AML-193 (cell line): ENCODE measurements around the gene IGF2BP1.
"Not testable (repeated sequence)": the region's sequence is repeated elsewhere in the genome, so short reads cannot be mapped to it uniquely, and the experiment has no call there.

ENCODE experiments used
- DNase-seq, 2 experiments: peaks; one replicate each; lab custom pipeline; 2025; lab: John Stamatoyannopoulos, UW

IGF2BP1 gene

DNA sequence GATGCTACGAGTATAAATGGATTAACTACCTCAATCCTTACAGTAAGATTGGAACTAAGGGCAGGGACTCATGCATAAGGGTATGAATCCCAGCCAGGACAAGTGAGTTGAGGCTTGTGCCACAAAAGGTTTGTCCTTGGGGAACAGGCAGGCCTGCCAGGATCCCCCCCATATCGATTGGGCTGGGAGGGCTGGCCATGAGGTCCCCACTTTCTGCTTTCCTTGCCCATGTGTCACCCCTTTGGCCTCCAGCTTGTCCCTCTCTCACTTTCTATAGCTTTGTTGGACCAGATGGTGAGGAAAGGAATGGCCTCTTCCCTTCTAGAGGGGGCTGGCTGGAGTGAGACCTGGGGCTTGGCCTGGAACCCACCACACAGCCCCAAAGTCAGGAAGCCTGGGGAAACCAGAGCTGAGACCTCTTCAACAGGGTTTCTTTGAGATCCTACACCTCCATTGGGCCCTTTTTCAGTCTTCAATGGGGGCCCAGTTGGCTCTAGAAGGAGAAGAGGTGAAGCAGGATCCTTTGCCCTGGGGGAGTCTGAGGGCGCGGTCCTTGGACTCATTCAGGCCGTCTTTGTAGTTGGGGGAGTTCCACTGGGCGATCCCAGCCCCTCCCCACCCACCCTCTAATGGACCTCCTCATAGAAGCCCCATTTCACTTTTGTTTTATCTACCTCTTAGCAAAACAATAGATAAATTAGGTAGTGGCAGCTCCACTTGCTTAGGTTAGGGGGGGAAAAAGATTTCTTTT is 57.3 kb downstream of the IGF2BP1 start:
- DNase-seq = no peak

GRCh38 chr17:49055181-49055927 is 58.2 kb downstream of the IGF2BP1 start:
- no peak for DNase-seq

GRCh38 chr17:49061524-49061943 is 64.3 kb downstream of the IGF2BP1 start:
- DNase-seq = no peak

DNA sequence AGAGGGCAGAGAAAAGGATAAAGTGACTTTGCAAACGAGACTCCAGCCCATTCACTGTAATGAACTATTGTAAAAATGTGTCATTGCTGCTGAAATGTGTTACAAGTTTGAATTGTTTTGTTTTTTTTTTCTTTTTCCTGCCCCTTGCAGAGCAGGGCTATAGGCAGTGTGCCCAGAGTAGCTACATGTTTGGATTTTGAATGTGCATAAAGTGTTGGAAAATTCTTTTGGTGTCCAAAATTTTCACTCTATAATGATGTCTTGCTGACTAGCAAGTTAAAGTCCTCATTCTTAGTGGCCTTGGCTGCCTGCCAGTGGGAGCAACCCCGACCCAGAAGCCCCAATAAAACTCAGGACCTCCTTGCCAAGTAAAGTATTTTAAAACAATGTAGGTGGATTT is 66.5 kb downstream of the IGF2BP1 start:
- DNase-seq = no peak

DNA sequence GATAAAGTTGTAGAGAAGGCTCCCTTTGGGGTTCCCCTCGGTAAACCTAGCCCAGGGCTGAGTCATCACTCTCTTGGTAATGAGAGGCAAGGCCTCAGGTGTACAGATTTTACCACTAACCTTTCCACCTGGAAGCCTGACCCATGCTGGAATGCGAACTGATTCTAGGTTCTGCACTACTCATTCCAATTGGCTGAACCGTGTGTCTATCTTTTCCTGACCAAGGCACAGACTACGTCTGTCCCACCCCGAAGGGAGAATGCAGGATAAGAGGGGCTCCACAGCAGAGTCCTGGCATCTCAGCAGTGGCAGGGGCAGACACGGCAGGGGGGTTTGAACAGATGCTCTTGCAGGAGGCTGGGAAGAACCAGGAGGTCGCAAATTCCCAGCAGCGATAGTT is 70.0 kb downstream of the IGF2BP1 start:
- DNase-seq = no peak

DNA sequence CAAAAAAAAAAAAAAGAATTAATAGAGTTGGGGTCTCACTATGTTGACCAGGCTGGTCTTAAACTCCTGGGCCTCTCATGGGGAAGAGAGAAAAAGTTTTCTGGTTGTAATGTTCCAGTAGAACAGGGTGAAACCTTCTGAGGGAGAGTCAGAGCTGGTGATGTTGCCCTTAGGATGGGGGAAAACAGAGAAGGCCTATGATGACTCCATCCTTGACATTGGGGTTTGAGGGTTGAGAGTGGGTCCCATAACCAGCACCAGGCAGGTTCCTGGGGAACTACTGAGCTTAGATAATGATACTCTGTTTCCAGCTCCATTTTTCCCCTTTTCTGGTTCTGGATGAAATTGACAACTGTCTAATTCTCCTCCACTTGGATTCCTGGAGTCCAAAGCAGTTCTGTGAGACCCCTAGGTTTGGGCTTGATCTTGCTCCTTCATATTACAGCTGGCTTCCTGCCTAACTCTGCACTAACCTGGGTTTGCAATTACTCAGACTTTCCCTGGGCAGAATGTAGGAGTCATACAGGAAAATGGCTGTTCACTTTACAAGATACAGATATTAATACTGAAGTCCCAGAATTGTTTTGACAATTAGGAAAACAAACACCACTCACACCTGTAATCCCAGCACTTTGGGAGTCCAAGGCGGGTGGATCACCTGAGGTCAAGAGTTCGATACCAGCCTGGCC is 72.5 kb downstream of the IGF2BP1 start:
- no peak for DNase-seq

DNA sequence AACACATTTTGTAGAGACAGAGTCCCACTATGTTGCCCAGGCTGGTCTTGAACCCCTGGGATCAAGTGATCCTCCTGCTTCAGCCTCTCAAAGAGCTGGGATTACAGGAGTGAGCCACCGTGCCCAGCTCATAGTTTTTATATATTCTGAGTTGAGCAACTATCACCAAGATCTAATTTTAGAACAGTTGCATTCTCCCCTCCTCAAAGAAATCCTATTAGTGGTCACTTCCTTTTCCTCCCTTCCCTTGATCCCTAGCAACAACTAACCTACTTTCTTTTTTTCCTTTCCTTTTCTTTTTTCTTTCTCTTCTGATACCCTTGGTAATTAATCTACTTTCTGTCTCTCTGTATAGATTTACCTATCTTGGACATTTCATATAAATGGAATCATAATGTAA is 73.9 kb downstream of the IGF2BP1 start:
- DNase-seq = no peak

- no peak for DNase-seq
Observed at GRCh38 chr17:49074851-49075540, 77.8 kb downstream of the IGF2BP1 start.

DNA sequence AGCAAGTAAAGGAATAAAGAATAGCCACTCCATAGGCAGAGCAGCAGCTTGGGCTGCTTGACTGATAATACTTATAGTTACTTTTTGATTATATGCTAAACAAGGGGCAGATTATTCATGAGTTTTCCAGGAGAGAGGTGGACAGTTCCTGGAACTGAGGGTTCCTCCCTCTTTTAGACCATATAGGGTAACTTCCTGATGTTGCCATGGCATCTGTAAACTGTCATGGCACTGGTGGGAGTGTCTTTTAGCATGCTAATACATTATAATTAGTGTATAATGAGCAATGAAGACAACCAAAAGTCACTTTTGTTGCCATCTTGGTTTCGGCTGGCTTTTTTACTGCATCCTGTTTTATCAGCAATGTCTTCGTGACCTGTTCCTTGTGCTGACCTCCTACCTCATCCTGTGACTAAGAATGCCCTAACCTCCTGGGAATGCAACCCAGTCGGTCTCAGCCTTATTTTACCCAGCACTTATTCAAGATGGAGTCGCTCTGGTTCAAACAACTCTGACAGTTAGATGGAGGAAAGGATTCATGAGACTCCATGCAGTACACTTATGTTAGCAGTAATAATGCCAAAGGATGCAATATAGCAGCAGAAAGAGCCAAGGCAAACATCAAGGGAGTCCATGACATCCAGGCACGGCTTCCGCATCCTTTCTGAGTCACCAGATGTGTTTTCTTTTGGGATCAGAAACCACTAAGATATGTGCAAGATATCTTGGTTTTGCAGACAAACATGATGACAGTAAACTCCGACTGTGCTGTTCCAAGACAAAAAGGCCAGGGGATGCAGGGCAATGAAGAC is 79.6 kb downstream of the IGF2BP1 start:
- no peak for DNase-seq

DNA sequence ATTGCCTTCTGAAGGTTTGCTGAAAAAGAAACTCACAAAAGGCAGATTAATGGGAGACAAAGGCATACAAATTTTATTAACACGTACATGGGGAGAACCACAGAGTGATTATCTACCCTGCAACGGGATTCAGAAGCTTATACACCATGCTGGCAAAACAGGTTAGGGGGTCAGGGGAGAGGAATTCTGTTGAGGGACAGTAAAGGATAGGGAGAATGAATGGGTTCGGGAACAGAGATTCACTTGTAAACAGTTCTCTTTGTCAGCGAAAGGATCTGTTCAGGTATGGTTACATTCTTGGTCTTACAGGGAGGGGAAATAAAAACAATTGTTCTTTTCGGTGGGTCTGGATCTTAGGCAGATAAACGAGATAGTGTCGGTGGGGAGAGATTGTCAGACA is 81.1 kb downstream of the IGF2BP1 start:
- no peak for DNase-seq

DNA sequence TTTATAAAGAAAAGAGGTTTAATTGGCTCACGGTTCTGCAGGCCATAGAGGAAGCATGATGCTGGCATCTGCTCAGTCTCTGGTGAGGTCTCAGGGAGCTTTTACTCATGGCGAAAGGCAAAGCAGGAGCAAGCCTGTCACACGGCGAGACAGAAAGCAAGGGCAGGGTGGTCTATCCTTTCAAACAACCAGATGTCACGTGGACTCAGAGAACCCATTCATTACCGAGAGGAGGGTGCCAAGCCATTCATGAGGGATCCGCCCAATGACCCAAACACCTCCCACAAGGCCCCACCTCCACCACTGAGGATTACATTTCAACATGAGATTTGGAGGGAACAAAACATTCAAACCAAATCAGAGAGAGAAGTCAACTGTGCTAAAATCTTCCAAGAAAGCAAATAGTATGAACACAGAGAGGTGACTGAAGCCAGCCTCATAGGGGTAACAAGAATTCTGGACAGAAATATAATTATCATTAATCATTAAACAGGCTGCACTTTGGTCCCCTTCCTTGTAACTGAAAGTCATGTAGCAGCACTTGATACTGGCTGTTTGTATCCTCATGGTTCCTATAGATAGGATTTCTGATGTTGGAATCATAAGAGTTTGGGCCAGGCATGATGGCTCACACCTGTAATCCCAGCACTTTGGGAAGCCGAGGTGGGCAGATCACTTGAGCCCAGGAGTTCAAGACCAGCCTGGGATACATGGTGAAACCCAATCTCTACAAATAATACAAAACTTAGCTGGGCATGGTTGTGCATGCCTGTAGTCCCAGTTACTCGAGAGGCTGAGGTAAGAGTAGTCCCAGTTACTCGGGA is 82.9 kb downstream of the IGF2BP1 start:
- no peak for DNase-seq

GRCh38 chr17:49082231-49082630 is 85.0 kb downstream of the IGF2BP1 start:
- DNase-seq = no peak

DNA sequence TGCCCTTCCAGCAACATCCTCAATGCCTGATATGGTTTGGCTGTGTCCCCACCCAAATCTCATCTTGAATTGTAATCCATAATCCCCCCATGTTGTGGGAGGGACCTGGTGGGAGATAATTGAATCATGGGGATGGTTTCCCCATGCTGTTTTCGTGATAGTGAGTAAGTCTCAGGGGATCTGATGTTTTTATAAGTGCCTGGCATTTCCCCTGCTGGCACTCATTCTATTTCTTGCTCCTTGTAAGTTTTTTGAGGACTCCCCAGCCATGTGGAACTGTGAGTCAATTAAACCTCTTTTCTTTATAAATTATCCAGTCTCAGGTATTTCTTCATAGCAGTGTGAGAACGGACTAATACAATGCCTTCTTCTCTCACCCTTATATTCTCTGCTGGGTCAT is 87.9 kb downstream of the IGF2BP1 start:
- DNase-seq = not testable (repeated sequence)

DNA sequence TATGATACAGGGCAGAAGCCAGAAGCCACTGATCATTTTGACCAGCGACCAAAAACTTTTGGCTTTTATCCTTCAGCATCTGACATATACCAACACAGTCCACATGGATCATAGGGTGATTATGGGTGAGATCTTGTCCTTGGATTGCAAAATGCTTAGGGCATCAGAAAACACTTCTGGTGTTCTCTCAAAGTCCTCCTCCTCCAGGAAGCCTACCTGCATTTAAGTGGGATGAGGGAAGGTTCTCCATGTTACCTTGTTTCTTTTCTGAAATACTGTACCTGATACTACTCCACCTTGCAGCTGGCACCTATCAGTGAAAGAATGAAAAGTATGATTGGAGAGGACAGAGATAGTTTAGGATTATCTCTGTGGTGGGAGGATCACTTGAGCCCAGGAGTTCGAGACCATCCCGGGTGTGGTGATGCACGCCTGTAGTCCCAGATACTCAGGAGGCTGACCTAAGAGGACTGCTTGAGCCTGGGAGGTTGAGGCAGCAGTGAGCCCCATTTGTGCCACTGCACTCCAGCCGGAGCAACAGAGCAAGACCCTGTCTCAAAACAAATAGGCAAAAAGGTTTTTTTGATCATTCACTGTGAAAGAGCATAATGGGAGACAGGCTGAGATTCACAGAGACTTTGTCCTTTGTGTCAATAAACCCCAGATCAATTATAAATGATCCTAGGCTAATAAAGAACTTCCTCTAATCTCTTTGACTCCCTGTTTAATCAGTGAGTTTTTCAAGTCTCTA is 88.6 kb downstream of the IGF2BP1 start:
- DNase-seq = no peak

DNA sequence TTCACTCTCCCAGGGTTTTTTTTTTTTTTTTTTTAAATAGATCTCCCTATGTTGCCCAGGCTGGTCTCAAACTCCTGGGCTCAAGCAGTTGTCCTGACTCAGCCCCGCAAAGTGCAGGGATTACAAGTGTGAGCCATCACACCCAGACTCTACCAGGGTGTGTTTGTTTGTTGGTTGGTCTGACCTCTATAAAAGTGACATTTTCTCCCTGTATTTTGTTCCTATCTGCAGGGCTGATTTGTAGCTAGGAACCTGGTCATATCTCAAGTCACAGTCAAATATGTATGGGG is 89.1 kb downstream of the IGF2BP1 start:
- no peak for DNase-seq

GRCh38 chr17:49086649-49087048 is 89.5 kb downstream of the IGF2BP1 start:
- no peak for DNase-seq

DNA sequence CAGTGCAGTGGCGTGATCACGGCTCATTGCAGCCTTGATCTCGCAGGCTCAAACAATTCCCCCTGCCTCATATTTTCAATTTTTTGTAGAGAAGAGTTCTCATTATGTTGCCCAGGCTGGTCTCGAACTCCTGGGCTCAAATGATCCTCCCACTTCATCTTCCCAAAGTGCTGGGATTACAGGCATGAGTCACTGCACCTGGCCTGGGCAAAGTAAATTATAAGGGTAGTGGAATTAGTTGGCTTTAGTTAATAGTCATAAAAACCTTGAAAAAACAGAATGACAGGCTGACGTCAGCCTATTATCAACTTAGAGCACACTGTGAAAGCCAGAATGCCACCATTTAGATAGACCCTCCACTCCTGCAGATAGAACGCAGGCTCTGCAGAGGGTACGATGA is 91.9 kb downstream of the IGF2BP1 start:
- DNase-seq = no peak

- no peak for DNase-seq
Observed at GRCh38 chr17:49090878-49091594, 93.9 kb downstream of the IGF2BP1 start.

DNA sequence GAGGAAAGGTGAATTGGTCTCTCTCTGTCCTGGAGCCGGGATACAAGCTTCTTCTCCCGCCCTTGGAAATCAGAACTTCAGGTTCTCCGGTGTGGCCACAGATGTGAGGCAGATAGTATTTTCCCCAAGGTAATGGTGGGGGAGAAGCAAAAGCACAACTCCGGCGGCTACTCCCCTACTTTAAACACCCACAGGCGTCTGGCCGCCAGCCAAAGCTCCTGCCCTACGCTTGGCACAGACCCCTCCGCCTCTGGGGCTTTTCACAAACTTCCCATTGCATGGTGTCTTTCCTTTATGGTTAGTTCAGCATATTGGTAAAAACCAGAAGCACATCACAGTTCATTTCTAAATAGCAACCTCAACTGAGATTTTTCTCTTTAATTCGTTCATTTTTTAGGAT is 95.9 kb downstream of the IGF2BP1 start:
- DNase-seq = no peak
